Sigmoid colon (tissue), 4 donors: Measurements from ENCODE around the gene RPIA.

Source experiments
- CTCF ChIP-seq, 4 experiments: fragments of 450-650 bp in 3 of 4; fragments of 200-600 bp in 1 of 4; IDR thresholded peaks; one replicate each; pipeline ENCODE4 v1.5.1; 2016 to 2019; ENCODE audit warnings: antibody characterized with exemption in 4 of 4, mild to moderate bottlenecking in 3 of 4, moderate library complexity in 2 of 4
- EP300 ChIP-seq, 4 donors: sonication (generic); formaldehyde crosslinking; IDR thresholded peaks; one replicate each; pipeline ENCODE4 v1.6.1; 2017; ENCODE audit warnings: antibody characterized with exemption in 4 of 4
- POLR2A ChIP-seq, 2 donors: fragments of 450-650 bp; IDR thresholded peaks; one replicate each; pipeline ENCODE4 v1.6.1; 2016; ENCODE audit warnings: antibody characterized with exemption in 2 of 2, mild to moderate bottlenecking in 2 of 2, moderate library complexity in 2 of 2
- POLR2AphosphoS5 ChIP-seq, 4 donors: sonication (generic); formaldehyde crosslinking; IDR thresholded peaks; one replicate each; pipeline ENCODE4 v1.6.1; 2017; ENCODE audit warnings: antibody characterized with exemption in 4 of 4

- TF ChIP-seq CTCF (IDR thresholded peaks at IDR 0.05) (no peak), POLR2AphosphoS5 (IDR thresholded peaks at IDR 0.05) (no peak), POLR2A (IDR thresholded peaks at IDR 0.05) (no peak), EP300 (IDR thresholded peaks at IDR 0.05) (no peak)
Measured at GRCh38 chr2:88657131-88657530, 34.3 kb upstream of the RPIA start.
